Mesendoderm (in vitro differentiated cells): ENCODE measurements around the gene TGFB2.

Experiments used
- DNase-seq: peaks from one replicate; pipeline ENCODE4 v3.0.0; 2013
- H2AK5ac ChIP-seq: 2 replicates; pipeline ENCODE4 v1.6.1; 2013; ENCODE audit warnings: low read length, inconsistent platforms
- H2BK120ac ChIP-seq: 2 replicates; pipeline ENCODE4 v1.6.1; 2013; ENCODE audit warnings: low read depth, mild to moderate bottlenecking, low read length, moderate library complexity, mixed read lengths
- H2BK15ac ChIP-seq: replicated peaks from 2 replicates; pipeline ENCODE4 v1.6.1; 2013; ENCODE audit warnings: low read depth, mild to moderate bottlenecking, moderate library complexity
- H2BK5ac ChIP-seq: 2 replicates; pipeline ENCODE4 v1.6.1; 2013; ENCODE audit warnings: low read length, inconsistent platforms
- H3K18ac ChIP-seq: 2 replicates; pipeline ENCODE4 v1.6.1; 2013; ENCODE audit warnings: mild to moderate bottlenecking, low read length, mixed read lengths
- H3K23ac ChIP-seq: one replicate; pipeline ENCODE4 v1.6.1; 2013; ENCODE audit warnings: low read length
- H3K27ac ChIP-seq: 2 replicates; pipeline ENCODE4 v1.5.1; 2013; ENCODE audit warnings: low read depth, mild to moderate bottlenecking, inconsistent platforms, low read length, moderate library complexity
- H3K27me3 ChIP-seq: 2 replicates; pipeline ENCODE4 v1.6.1; 2013; ENCODE audit warnings: low read length, control low read depth, mild to moderate bottlenecking, inconsistent platforms; ENCODE audit not compliant: insufficient read depth, poor library complexity
- H3K36me3 ChIP-seq: 2 replicates; pipeline ENCODE4 v1.6.1; 2013; ENCODE audit warnings: low read length, inconsistent platforms; ENCODE audit not compliant: control insufficient read depth, insufficient read depth
- H3K4ac ChIP-seq: one replicate; pipeline ENCODE4 v1.6.1; 2013; ENCODE audit warnings: low read depth, mild to moderate bottlenecking, low read length, moderate library complexity
- H3K4me1 ChIP-seq: 2 replicates; pipeline ENCODE4 v1.6.1; 2013; ENCODE audit warnings: low read depth, low read length, inconsistent platforms; ENCODE audit not compliant: control insufficient read depth
- H3K4me2 ChIP-seq: 2 replicates; pipeline ENCODE4 v1.6.1; 2013; ENCODE audit warnings: low read length
- H3K4me3 ChIP-seq: 2 replicates; pipeline ENCODE4 v1.5.1; 2013; ENCODE audit warnings: mild to moderate bottlenecking, low read length
- H3K56ac ChIP-seq: one replicate; pipeline ENCODE4 v1.6.1; 2013; ENCODE audit warnings: low read length
- H3K79me1 ChIP-seq: 2 replicates; pipeline ENCODE4 v1.6.1; 2013; ENCODE audit warnings: low read length, inconsistent platforms
- H3K79me2 ChIP-seq: 2 replicates; pipeline ENCODE4 v1.6.1; 2013; ENCODE audit warnings: mild to moderate bottlenecking, low read length; ENCODE audit not compliant: control insufficient read depth, insufficient read depth
- H3K9ac ChIP-seq: 2 replicates; pipeline ENCODE4 v1.6.1; 2013; ENCODE audit warnings: low read length, inconsistent platforms
- H4K5ac ChIP-seq: one replicate; pipeline ENCODE4 v1.6.1; 2013; ENCODE audit warnings: low read length
- H4K8ac ChIP-seq: one replicate; pipeline ENCODE4 v1.6.1; 2013; ENCODE audit warnings: low read depth, mild to moderate bottlenecking, control low read depth, low read length, moderate library complexity
- WGBS: extraction: QIAGEN DNeasy Blood & Tissue Kit; methylation state at CpG from one replicate; pipeline ENCODE4 v1.1.7; 2013; ENCODE audit warnings: low lambda C conversion rate, missing lambda C conversion rate; ENCODE audit not compliant: insufficient coverage; ENCODE audit errors: extremely low coverage; 5-methylcytosine and 5-hydroxymethylcytosine counted together

TGFB2 gene

DNA sequence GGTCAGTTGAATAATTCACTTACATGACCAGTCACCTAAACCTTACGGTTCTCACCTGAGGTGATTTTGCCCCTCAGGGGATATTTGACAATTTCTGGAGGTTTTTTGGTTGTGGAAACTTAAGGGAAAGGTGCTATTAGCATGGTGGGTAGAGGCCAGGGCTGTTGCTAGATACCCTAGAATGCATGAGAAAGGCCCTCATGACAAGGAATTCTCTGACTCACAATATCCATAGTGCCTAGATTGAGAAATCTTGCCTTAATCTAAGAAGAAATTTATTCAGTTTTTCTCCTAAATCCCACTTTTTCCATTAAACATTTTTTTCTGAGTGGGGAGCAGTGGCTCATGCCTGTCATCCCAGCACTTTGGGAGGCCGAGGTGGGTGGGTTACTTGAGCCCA, 119.7 kb downstream of the TGFB2 start:
- H3K56ac ChIP-seq: no peak overlapping the region
- no peak overlapping the region for H2AK5ac ChIP-seq
- H3K4ac ChIP-seq: no peak overlapping the region
- H2BK120ac ChIP-seq: no peak overlapping the region
- no peak overlapping the region for H3K23ac ChIP-seq
- no peaks in the 10 kb centered on the region for H3K79me2 ChIP-seq
- H3K9ac ChIP-seq: no peak overlapping the region
- H4K5ac ChIP-seq: no peak overlapping the region
- no peak overlapping the region for H4K8ac ChIP-seq
- H2BK15ac ChIP-seq: no peak overlapping the region
- no peak for DNase-seq
- H2BK5ac ChIP-seq: no peak overlapping the region
- no peaks in the 10 kb centered on the region for H3K79me1 ChIP-seq
- H3K27ac ChIP-seq: no peak overlapping the region
- H3K36me3 ChIP-seq: no peaks in the 10 kb centered on the region
- no peak overlapping the region for H3K4me2 ChIP-seq
- no peaks in the 10 kb centered on the region for H3K27me3 ChIP-seq
- H3K4me1 ChIP-seq: no peaks in the 10 kb centered on the region
- WGBS: no CpG with 5 or more reads among the region's 2 CpGs
- H3K4me3 ChIP-seq: no peak overlapping the region
- H3K18ac ChIP-seq: no peak overlapping the region

DNA sequence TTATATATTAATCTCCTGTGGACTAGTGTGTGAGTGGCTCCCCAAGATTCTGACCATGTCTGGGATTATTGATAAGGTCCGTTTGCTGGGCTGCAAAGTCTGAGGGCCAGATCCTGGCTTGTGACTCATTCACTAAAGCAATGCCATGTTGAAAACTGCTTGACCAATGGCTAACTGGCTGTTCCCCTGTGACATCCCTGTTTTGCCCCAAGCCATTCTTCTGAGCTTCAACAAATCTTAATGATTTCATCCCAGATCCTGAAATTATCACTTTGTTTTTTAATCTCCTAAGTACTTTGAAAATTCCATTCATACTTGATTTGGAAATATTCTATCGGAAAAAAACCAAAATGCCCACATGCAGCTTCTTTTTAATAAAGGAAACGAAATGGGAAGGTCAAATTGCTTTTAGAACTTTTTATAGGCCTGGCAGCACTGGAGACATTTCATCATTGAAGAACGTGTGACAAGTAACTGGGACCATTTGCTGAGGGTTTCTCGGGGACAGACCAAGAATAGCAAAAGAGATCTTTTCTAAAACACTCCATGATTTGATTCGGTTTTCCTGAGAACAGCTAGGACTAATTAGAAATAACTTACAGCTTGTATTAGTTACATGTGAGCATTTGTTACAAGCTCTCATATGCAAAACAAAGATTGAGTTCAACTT, 121.3 kb downstream of the TGFB2 start:
- Histone ChIP-seq H3K4me1 (no peaks in the 10 kb centered on the region), H3K9ac (no peak overlapping the region), H3K56ac (no peak overlapping the region), H4K5ac (no peak overlapping the region), H3K23ac (no peak overlapping the region), H3K4me2 (no peak overlapping the region), H2BK15ac (no peak overlapping the region), H3K27ac (no peak overlapping the region), H3K4me3 (no peak overlapping the region), H2BK120ac (no peak overlapping the region), H3K36me3 (no peaks in the 10 kb centered on the region), H3K79me1 (no peaks in the 10 kb centered on the region), H3K4ac (no peak overlapping the region), H2BK5ac (no peak overlapping the region), H4K8ac (no peak overlapping the region), H3K27me3 (no peaks in the 10 kb centered on the region), H3K79me2 (no peaks in the 10 kb centered on the region), H3K18ac (no peak overlapping the region), H2AK5ac (no peak overlapping the region)
- WGBS: no CpG with 5 or more reads among the region's 6 CpGs
- no peak for DNase-seq

DNA sequence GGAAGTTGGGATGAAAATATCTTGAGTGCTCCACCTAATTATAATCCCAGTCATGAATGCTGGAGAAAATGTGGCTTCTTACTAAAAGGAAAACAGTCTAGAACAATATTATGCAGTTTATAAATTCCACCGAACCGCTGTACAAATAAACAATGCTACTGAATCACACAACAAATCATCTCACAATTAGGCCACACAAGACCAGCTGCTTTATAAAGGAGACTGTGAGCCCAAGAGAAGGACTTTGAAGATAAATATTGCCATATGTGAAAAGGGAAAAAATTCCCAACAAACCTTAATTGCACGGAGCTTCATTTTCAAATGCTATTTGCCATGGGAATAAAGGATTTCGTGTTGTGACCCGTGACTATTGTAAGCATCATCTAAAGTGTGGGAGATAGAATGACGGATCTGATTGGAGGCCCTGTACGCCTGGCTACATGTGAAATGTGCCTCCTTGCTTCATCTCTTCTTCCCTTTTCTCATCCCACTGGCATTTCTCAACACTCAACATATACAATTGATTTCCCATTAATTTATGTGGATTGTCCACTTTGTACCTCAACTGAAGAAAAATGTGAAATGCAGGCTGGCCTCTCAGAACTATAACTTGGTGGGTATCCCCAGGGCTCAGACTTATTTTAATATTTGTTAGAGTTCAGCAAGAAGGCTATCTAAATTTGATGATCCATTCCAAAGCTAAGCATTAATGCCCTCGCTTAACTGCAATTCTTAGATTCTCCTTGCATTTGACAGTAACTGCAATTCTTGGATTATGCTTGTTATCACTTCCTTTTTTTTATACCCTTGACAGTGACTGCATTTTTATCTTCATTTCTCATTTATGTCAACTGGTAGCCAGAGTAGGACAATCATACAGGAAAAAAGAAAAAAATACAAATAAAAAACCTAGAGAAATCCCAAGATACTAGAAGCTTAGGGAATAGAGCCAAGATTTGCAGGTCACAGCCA, 122.3 kb downstream of the TGFB2 start:
- Histone ChIP-seq H4K8ac (no peak overlapping the region), H2AK5ac (no peak overlapping the region), H2BK5ac (no peak overlapping the region), H3K56ac (no peak overlapping the region), H3K27ac (no peak overlapping the region), H3K4me2 (no peak overlapping the region), H3K79me2 (no peaks in the 10 kb centered on the region), H3K4ac (no peak overlapping the region), H4K5ac (no peak overlapping the region), H3K79me1 (no peaks in the 10 kb centered on the region), H3K23ac (no peak overlapping the region), H3K9ac (no peak overlapping the region), H3K4me3 (no peak overlapping the region), H3K36me3 (no peaks in the 10 kb centered on the region), H2BK15ac (no peak overlapping the region), H3K18ac (no peak overlapping the region), H3K4me1 (no peaks in the 10 kb centered on the region), H2BK120ac (no peak overlapping the region), H3K27me3 (no peaks in the 10 kb centered on the region)
- no CpG with 5 or more reads among the region's 8 CpGs for WGBS
- no peak for DNase-seq

DNA sequence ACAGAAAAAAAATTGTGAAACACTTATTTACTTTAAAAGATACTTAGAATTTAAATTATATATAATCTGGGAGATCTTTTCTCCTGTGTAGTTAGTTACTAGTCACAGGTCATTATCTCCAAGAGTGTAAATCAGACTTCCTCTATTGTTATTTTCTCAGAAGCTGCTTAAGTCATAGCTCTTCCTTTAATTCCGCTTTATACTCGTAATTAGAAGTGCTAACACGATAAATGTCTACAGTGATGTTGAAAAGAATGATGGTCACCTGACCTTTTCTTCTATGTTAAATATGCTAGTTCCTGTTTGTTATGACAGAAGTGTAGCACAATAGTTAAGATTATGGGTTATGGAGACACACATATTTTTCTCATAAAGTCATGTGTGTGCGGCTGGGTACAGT, 123.6 kb downstream of the TGFB2 start:
- H3K4ac ChIP-seq: no peak overlapping the region
- no peak overlapping the region for H3K23ac ChIP-seq
- no peak overlapping the region for H2BK5ac ChIP-seq
- DNase-seq: no peak
- H3K4me3 ChIP-seq: no peak overlapping the region
- H2AK5ac ChIP-seq: no peak overlapping the region
- no peak overlapping the region for H4K5ac ChIP-seq
- H3K36me3 ChIP-seq: no peaks in the 10 kb centered on the region
- no peak overlapping the region for H3K9ac ChIP-seq
- no peak overlapping the region for H3K56ac ChIP-seq
- no peaks in the 10 kb centered on the region for H3K79me1 ChIP-seq
- H2BK120ac ChIP-seq: no peak overlapping the region
- no peak overlapping the region for H3K18ac ChIP-seq
- no peak overlapping the region for H3K27ac ChIP-seq
- no CpG with 5 or more reads among the region's 4 CpGs for WGBS
- no peaks in the 10 kb centered on the region for H3K4me1 ChIP-seq
- no peak overlapping the region for H2BK15ac ChIP-seq
- no peak overlapping the region for H3K4me2 ChIP-seq
- no peak overlapping the region for H4K8ac ChIP-seq
- no peaks in the 10 kb centered on the region for H3K27me3 ChIP-seq
- no peaks in the 10 kb centered on the region for H3K79me2 ChIP-seq

DNA sequence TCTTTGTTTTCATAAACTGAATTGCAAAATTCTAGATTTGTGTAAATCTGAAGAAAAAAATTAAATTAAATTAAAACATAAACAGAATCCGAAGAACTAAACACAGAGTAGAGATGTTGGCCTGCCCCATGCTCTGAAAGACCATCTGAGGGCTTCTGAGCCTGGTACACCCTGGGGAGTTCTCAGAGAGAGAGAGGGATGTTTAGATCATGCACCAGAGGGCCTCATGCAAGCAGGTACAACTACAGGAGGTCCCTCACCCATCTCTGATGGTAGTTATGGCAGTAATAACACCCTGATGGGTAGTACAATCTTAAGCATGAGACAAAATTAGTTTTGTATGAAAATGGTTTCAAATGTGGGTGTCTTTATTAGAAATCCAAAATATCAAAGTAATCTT, 127.7 kb downstream of the TGFB2 start:
- H2BK120ac ChIP-seq: no peak overlapping the region
- H3K18ac ChIP-seq: no peak overlapping the region
- DNase-seq: no peak
- no peaks in the 10 kb centered on the region for H3K79me2 ChIP-seq
- no peak overlapping the region for H3K9ac ChIP-seq
- no peaks in the 10 kb centered on the region for H3K27me3 ChIP-seq
- no peak overlapping the region for H2BK15ac ChIP-seq
- no peaks in the 10 kb centered on the region for H3K36me3 ChIP-seq
- no CpG with 5 or more reads among the region's 1 CpG for WGBS
- H2BK5ac ChIP-seq: no peak overlapping the region
- no peak overlapping the region for H3K4me3 ChIP-seq
- no peaks in the 10 kb centered on the region for H3K4me1 ChIP-seq
- no peak overlapping the region for H4K5ac ChIP-seq
- no peak overlapping the region for H3K4ac ChIP-seq
- H4K8ac ChIP-seq: no peak overlapping the region
- no peak overlapping the region for H2AK5ac ChIP-seq
- no peaks in the 10 kb centered on the region for H3K79me1 ChIP-seq
- no peak overlapping the region for H3K27ac ChIP-seq
- no peak overlapping the region for H3K4me2 ChIP-seq
- no peak overlapping the region for H3K56ac ChIP-seq
- no peak overlapping the region for H3K23ac ChIP-seq
